ENCODE results near the gene ASB13.

Gene ASB13

DNA sequence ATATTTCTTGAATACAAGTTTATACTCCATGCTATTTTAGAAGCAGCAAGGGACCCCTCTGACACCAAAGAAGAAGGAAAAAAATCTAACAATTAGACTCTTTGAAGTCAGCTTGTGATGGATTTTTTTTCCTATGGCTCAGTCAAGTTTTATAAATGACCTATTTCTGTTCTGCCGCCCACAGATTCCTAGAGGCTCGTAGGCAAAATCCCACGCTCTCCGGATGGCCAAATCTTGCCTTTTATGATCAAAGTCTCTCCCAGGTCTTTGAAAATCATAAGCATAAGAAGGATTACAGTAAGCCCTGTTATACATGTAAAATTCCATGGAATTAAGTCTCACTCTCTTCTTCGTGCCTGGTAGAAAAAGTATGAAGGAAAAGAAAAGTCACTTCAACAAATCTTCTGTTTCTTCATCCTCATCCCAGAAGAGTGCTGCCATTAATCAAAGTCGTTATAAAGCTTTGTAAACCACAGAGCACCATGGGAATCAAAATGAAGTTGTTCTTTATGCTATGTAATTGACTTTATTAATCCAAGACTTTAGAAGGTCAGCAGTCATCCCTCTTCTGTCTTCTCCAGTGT, 33.1 kb downstream of the ASB13 start:
- H3K79me2 ChIP-seq (ENCODE audit: control insufficient read depth, insufficient read depth, low read length, unreplicated experiment), result no peaks in the 10 kb centered on the region
- H2AFZ ChIP-seq (ENCODE audit: low read length, unreplicated experiment), result no peak overlapping the region
- H3K27ac ChIP-seq (ENCODE audit: low read depth, low read length), result no peak overlapping the region
- no peaks in the 10 kb centered on the region for H3K27me3 ChIP-seq (ENCODE audit: insufficient read depth, low read length)
- H3K4me1 ChIP-seq (ENCODE audit: control insufficient read depth, insufficient read depth, low read length, unreplicated experiment), result peaks cover 9% of the 10 kb centered on the region
- H3K4me3 ChIP-seq (ENCODE audit: low read depth, low read length), result no peak overlapping the region
- H3K36me3 ChIP-seq (ENCODE audit: insufficient read depth, low read length), result no peaks in the 10 kb centered on the region

DNA sequence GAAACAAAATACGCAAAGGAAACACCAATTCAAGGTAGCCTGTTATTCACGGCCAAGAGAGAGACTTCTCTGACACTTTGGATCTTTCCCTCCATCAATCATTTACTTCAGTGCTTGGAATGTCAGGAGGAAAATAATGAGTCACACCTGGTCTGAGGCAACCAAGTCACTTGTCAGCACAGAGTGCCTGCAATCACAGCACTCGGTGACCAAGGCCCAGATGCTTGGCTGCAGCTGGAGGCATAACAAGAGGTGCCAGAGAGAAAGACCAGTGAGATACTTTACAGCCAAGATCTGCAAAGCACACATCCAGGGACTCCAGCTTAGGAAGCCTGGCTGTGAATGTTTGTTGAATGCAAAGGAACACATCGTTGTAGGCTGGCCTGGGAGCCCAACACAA, 33.9 kb downstream of the ASB13 start:
- Histone ChIP-seq H3K27ac (ENCODE audit: low read depth, low read length) (no peak overlapping the region), H3K79me2 (ENCODE audit: control insufficient read depth, insufficient read depth, low read length, unreplicated experiment) (no peaks in the 10 kb centered on the region), H3K36me3 (ENCODE audit: insufficient read depth, low read length) (no peaks in the 10 kb centered on the region), H3K4me1 (ENCODE audit: control insufficient read depth, insufficient read depth, low read length, unreplicated experiment) (peaks cover 9% of the 10 kb centered on the region), H2AFZ (ENCODE audit: low read length, unreplicated experiment) (no peak overlapping the region), H3K4me3 (ENCODE audit: low read depth, low read length) (no peak overlapping the region), H3K27me3 (ENCODE audit: insufficient read depth, low read length) (no peaks in the 10 kb centered on the region)

DNA sequence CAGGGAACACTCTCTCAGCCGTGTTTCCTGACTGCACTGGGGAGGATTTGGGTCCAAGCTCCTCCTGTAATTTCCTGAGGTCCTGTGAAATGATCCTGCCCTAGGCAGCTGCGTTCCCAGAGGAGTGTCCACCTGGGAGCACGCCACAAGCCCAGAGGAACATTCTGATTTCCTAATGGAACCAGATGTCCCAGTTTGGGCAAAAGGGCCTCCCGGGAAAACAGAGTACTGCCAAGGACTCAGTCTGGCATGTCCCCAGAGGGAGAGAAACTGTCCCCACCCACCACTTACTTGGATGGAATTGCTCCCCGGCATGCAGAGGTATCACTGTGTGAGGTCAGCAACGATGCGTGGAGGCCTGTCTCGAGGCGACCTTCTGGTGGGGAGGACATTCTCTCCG, 34.5 kb downstream of the ASB13 start:
- Histone ChIP-seq H3K27ac (ENCODE audit: low read depth, low read length) (no peak overlapping the region), H3K4me3 (ENCODE audit: low read depth, low read length) (no peak overlapping the region), H3K79me2 (ENCODE audit: control insufficient read depth, insufficient read depth, low read length, unreplicated experiment) (no peaks in the 10 kb centered on the region), H2AFZ (ENCODE audit: low read length, unreplicated experiment) (no peak overlapping the region), H3K27me3 (ENCODE audit: insufficient read depth, low read length) (no peaks in the 10 kb centered on the region), H3K36me3 (ENCODE audit: insufficient read depth, low read length) (no peaks in the 10 kb centered on the region), H3K4me1 (ENCODE audit: control insufficient read depth, insufficient read depth, low read length, unreplicated experiment) (peaks cover 9% of the 10 kb centered on the region)

DNA sequence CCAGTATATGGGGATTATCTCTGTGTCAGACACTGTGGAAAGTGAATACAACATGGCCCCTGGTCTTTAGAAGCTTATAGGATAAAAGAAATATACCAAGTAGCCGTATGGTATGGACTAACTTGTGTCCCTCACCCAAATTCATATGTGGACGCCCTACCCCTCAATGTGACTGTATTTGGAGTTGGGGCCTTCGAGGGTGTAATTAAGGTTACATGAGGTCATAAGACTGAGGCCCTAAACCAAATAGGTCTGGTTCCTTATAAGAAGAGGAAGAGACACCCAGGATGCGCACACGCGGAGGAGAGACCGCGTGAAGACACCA, 36.3 kb downstream of the ASB13 start:
- Histone ChIP-seq H3K4me3 (ENCODE audit: low read depth, low read length) (no peak overlapping the region), H3K27ac (ENCODE audit: low read depth, low read length) (no peak overlapping the region), H2AFZ (ENCODE audit: low read length, unreplicated experiment) (no peak overlapping the region), H3K27me3 (ENCODE audit: insufficient read depth, low read length) (no peaks in the 10 kb centered on the region), H3K36me3 (ENCODE audit: insufficient read depth, low read length) (no peaks in the 10 kb centered on the region), H3K79me2 (ENCODE audit: control insufficient read depth, insufficient read depth, low read length, unreplicated experiment) (no peaks in the 10 kb centered on the region), H3K4me1 (ENCODE audit: control insufficient read depth, insufficient read depth, low read length, unreplicated experiment) (peaks cover 9% of the 10 kb centered on the region)

DNA sequence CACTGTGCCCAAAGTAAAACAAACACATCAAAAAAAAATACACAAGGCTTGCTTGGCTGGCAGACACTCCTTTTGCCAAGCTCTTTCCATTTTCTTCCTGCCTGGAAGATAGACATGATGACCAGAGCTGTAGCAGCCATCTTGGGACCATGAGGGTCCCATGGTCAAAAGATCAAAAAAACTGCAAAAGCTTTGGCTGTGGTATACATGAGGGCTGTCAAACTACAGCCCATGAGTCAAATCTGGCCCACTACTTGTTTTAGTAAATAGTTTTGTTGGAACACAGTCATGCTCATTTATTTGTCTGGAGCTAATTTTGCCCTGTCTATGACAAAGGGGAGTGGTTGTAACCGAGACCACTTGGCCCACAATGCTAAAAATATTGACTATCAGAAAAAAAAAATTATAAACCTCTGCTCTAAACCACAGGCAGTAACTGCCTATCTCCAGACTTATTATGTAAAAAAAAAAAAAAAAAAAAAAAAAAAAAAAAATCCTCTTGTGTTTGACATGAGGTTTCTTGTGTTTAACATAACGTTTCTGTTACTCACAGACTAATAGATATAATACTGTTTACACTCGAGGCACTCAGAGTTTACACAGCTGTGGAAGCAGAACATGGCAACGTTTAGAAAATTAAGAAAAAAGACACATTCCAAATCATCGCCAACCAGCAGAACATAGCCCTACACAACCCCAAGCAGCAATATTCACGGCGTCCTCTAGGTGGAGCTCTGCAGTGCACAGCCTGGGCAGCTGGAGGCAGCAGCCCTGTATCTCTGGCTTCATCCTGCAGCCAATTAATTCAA, 36.9 kb downstream of the ASB13 start:
- Histone ChIP-seq H3K27ac (ENCODE audit: low read depth, low read length) (no peak overlapping the region), H3K4me3 (ENCODE audit: low read depth, low read length) (peak overlapping the region; percentile 75; the same call in 1 of the 2 replicates), H3K4me1 (ENCODE audit: control insufficient read depth, insufficient read depth, low read length, unreplicated experiment) (peaks cover 9% of the 10 kb centered on the region), H3K79me2 (ENCODE audit: control insufficient read depth, insufficient read depth, low read length, unreplicated experiment) (no peaks in the 10 kb centered on the region), H3K36me3 (ENCODE audit: insufficient read depth, low read length) (no peaks in the 10 kb centered on the region), H3K27me3 (ENCODE audit: insufficient read depth, low read length) (no peaks in the 10 kb centered on the region), H2AFZ (ENCODE audit: low read length, unreplicated experiment) (no peak overlapping the region)

DNA sequence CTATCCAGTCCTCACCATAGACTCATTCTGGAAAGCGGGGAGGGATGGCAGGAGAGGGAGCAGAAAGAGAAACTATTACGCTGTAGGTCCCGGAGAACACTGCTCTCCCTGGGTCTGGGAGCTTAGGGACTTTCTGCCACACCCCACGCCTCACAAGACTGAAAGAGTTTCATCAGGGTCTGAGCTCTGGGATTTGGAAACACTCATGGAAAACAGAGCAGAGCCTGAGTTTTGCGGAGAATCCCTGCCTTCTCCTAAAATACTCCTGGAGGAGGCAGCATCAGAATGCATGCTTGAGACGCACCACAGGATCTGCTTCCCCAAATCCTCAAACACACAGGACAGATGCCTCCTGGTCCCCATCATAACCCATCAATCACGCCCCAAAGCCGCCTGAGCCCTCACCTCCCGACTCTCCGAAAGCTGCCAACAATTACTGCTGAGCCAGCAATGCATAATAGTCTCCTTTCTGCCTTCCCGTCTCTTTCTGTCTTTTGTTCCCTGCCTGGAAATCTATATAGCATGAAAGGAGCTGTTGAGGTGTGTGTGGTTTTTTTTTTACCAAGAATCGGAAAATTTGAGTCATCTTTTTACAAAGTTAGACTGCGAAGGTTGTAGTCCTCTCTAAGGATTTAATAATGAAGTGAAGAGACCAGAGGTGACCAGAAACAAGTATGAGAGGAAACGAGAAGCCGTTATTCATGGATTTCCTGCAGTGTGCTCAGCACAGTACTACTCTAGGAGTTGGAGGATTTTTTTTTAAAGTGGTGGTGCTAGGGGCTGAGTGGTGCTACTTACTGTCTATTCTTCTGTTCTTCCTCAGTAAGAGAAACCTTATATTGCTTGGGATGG, 37.7 kb downstream of the ASB13 start:
- Histone ChIP-seq H3K4me3 (ENCODE audit: low read depth, low read length) (peak overlapping the region; percentile 75), H3K79me2 (ENCODE audit: control insufficient read depth, insufficient read depth, low read length, unreplicated experiment) (no peaks in the 10 kb centered on the region), H3K36me3 (ENCODE audit: insufficient read depth, low read length) (no peaks in the 10 kb centered on the region), H3K27me3 (ENCODE audit: insufficient read depth, low read length) (no peaks in the 10 kb centered on the region), H3K4me1 (ENCODE audit: control insufficient read depth, insufficient read depth, low read length, unreplicated experiment) (peaks cover 9% of the 10 kb centered on the region), H2AFZ (ENCODE audit: low read length, unreplicated experiment) (peak overlapping the region; percentile 94), H3K27ac (ENCODE audit: low read depth, low read length) (no peak overlapping the region)

DNA sequence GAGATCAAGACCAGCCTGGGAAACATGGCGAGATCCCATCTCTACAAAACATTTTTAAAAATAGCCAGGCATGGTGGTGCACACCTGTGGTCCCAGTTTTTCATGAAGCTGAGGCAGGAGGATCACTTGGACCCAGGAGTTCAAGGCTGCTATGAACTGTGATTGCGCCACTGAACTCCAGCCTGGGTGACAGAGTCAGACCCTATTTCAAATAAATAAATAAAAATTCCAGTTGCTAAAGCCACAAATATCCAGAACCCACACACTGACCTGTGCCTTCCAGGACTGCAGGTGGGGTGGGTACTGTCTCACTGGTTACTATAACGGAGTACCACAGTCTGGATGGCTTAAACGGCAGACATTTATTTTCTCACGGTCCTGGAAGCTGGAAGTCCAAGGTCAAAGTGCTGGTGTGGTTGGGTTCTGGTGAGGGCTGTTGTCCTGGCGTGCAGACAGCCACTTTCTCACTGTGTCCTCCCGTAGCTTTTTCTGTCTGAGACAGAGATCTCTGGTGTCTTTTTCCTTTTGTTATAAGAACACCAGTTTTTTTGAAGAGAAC, 38.8 kb downstream of the ASB13 start:
- peaks cover 9% of the 10 kb centered on the region for H3K4me1 ChIP-seq (ENCODE audit: control insufficient read depth, insufficient read depth, low read length, unreplicated experiment)
- no peaks in the 10 kb centered on the region for H3K36me3 ChIP-seq (ENCODE audit: insufficient read depth, low read length)
- H3K27me3 ChIP-seq (ENCODE audit: insufficient read depth, low read length), result no peaks in the 10 kb centered on the region
- no peak overlapping the region for H3K27ac ChIP-seq (ENCODE audit: low read depth, low read length)
- H3K79me2 ChIP-seq (ENCODE audit: control insufficient read depth, insufficient read depth, low read length, unreplicated experiment), result no peaks in the 10 kb centered on the region
- H2AFZ ChIP-seq (ENCODE audit: low read length, unreplicated experiment), result peak overlapping the region; percentile 94
- no peak overlapping the region for H3K4me3 ChIP-seq (ENCODE audit: low read depth, low read length)

DNA sequence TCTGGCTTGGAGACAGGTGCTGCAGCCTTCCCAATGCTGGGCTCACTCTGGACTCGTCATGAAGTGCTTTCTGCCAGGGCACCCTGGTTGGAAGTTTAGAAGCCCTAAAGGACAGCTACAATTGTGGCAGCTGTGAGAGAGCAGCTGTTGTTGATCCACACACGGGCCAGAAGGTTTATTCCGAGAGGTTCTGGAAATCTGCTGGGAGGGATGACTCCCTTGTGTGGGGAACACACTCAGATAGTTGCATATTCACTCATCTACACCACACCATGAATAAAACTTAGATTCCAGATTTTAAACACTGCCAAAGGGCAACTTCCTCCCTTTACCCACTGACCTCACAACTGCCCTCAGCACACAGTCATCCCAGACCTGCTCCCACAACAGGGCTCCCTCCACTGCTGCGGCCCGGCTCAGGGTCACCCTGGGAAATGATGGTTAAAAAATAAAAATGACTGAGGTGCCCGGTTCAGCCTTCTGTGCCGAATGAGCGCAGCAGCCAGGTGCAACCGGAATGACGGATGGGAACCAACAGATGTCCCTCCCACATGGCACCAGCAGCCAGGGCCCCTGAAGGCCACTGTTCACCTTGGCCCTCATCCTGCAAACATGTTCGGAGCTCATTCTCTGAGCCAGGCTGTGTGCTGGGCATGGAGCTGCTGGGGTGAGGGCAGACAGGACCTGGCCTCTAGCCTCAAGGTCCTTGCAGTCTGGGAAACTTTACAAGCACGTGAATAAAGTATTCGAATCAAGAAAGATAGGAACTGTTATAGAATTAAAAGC, 40.2 kb downstream of the ASB13 start:
- no peaks in the 10 kb centered on the region for H3K36me3 ChIP-seq (ENCODE audit: insufficient read depth, low read length)
- H3K4me1 ChIP-seq (ENCODE audit: control insufficient read depth, insufficient read depth, low read length, unreplicated experiment), result peaks cover 9% of the 10 kb centered on the region
- no peak overlapping the region for H3K27ac ChIP-seq (ENCODE audit: low read depth, low read length)
- no peak overlapping the region for H2AFZ ChIP-seq (ENCODE audit: low read length, unreplicated experiment)
- H3K79me2 ChIP-seq (ENCODE audit: control insufficient read depth, insufficient read depth, low read length, unreplicated experiment), result no peaks in the 10 kb centered on the region
- H3K27me3 ChIP-seq (ENCODE audit: insufficient read depth, low read length), result no peaks in the 10 kb centered on the region
- no peak overlapping the region for H3K4me3 ChIP-seq (ENCODE audit: low read depth, low read length)

DNA sequence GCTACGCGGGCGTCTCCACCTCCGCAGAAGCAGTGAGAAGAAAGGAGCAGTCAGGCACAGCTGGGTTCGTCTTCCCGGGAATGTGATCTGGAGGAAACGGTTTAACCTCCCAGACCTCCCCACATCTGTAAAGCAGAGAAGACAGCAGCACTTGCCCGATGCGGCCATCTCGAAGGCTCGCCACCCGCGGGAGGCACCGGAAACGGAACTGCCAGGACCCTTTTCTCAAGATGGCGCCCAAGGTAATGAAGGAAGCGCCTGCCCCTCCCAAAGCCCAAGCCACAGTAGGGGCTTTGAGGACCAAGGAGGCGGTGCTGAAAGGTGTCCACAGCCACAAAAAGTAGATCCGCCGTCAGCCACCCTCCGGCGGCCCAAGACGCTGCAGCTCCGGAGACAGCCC, 41.7 kb downstream of the ASB13 start:
- no peaks in the 10 kb centered on the region for H3K79me2 ChIP-seq (ENCODE audit: control insufficient read depth, insufficient read depth, low read length, unreplicated experiment)
- H2AFZ ChIP-seq (ENCODE audit: low read length, unreplicated experiment), result no peak overlapping the region
- no peak overlapping the region for H3K4me3 ChIP-seq (ENCODE audit: low read depth, low read length)
- no peaks in the 10 kb centered on the region for H3K36me3 ChIP-seq (ENCODE audit: insufficient read depth, low read length)
- H3K4me1 ChIP-seq (ENCODE audit: control insufficient read depth, insufficient read depth, low read length, unreplicated experiment), result peaks cover 9% of the 10 kb centered on the region
- no peak overlapping the region for H3K27ac ChIP-seq (ENCODE audit: low read depth, low read length)
- no peaks in the 10 kb centered on the region for H3K27me3 ChIP-seq (ENCODE audit: insufficient read depth, low read length)

DNA sequence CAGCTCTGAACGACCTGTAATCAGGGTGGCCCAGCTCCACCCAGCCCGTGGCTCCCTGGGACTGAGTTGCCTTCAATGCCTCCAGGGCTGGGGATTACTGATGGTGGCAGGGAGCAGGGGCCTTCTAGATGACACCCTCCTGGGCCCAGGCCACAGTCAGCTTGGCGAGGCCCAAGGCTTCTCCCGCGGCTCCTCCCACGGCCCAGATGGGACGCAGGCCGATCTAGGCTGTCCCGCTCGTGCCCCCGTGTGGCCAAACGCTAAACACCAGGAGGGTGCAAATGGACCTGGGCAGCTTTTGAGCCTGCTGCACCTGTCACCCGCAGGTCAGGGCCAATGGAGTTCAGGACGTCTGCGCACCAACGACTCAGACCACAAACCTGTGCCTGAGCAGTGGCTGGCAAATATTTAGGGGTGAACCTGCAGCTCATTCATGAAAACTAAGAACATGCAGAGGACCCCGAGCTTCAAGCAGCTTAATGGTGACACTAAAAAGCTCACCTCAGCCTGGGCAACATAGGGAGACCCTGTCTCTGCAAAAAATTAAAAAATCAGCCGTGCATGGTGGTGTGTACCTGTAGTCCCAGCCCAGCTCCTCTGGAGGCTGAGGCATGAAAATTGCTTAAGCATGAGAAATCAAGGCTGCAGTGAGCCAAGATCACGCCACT, 43.2 kb downstream of the ASB13 start:
- Histone ChIP-seq H3K27me3 (ENCODE audit: insufficient read depth, low read length) (no peaks in the 10 kb centered on the region), H3K36me3 (ENCODE audit: insufficient read depth, low read length) (no peaks in the 10 kb centered on the region), H3K79me2 (ENCODE audit: control insufficient read depth, insufficient read depth, low read length, unreplicated experiment) (no peaks in the 10 kb centered on the region), H3K27ac (ENCODE audit: low read depth, low read length) (no peak overlapping the region), H3K4me1 (ENCODE audit: control insufficient read depth, insufficient read depth, low read length, unreplicated experiment) (no peaks in the 10 kb centered on the region), H3K4me3 (ENCODE audit: low read depth, low read length) (no peak overlapping the region), H2AFZ (ENCODE audit: low read length, unreplicated experiment) (no peak overlapping the region)

All from ACC112 (cell line).